DMS114 treated with DMSO at 0.1 percent for 48 hours (cell line): Measurements from ENCODE around the gene FYN.

Source experiments
- DNase-seq: peaks from one replicate; lab custom pipeline; 2025; ENCODE audit not compliant: unreplicated experiment; lab: John Stamatoyannopoulos, UW

Gene FYN

GRCh38 chr6:111610548-111611172 lies 262.6 kb downstream of the FYN start:
- no peak for DNase-seq
